Stimulated activated CD4-positive, alpha-beta T cell treated with anti-CD3 and anti-CD28 coated beads, Interleukin-1b, Interleukin-23, amount 100 ng/mL, for 24 hours (primary cell): ENCODE data around the gene MAP3K7CL.
"Not testable (repeated sequence)": the region's sequence is repeated elsewhere in the genome, so short reads cannot be mapped to it uniquely, and the experiment has no call there.

ENCODE experiments used
- DNase-seq, 4 experiments: peaks; one replicate each; pipeline ENCODE4 v3.0.0-alpha.2; 2020; ENCODE audit warnings: low read depth in 4 of 4, low spot score in 1 of 4

MAP3K7CL gene

GRCh38 chr21:29133241-29133640 lies 2.8 kb downstream of the MAP3K7CL start:
- DNase-seq = no peak

- no peak for DNase-seq
Observed at GRCh38 chr21:29133796-29134195, 3.4 kb downstream of the MAP3K7CL start.

DNA sequence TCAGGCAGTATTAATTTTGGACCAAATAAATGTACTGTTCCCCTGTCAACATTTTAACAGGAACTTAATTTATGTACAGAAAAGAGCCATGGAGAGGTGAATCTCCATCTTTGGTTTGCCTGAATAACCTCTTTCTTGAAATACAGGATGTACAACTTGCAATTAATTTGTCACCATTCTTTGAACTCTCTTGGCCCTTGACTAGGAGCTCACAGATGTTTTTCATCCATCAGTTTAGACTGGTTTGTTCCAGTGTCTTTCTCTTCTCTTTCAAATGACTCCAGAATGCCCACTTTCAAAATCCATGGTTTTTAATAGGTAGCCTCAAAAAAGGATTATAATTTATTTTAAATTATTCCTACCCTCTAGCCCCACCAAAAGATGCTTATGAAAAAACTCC lies 5.0 kb downstream of the MAP3K7CL start:
- DNase-seq = no peak

DNA sequence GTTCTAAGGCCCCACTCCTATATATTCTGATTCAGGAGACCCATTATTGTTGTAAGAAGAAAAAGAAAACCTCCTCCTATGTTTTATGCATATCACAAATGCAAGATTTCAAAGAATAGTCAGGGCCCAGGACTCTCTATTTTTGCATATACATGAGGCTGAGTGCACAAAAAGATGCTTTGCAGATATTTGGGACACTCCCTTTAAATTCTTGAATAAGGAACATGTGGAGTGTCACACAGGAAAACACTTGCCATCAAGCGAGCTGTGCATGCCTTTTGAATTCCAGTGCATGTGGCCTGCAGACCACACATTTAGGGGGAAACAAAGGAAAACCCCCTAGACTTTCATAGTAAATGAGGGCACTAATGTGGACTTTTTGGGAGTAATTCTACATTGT lies 5.6 kb downstream of the MAP3K7CL start:
- no peak for DNase-seq

GRCh38 chr21:29144736-29145353 lies 14.4 kb downstream of the MAP3K7CL start:
- DNase-seq = no peak

DNA sequence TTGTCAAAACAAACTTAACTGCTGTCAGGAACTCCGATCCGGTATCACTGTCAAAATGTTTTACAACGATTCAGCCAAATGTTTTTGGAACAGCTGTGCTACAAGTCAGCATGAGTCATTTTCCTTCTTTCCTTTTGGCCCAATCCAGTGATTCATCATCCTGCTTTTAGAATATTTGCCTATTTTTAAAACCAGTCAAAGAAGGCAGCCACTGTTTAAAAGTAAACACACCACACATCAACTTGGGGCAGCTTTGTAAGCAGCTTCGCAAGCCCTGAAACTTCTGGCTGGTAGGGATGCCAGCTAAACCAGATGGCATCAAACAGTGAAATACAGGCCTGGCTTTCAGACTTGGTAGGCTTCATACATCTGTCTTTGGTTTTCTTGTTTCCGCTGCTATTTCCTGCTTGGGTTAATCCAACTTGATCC lies 14.9 kb downstream of the MAP3K7CL start:
- no peak for DNase-seq

- no peak for DNase-seq
Observed at GRCh38 chr21:29145852-29146453, 15.5 kb downstream of the MAP3K7CL start.

GRCh38 chr21:29146726-29147125 lies 16.3 kb downstream of the MAP3K7CL start:
- DNase-seq = no peak

DNA sequence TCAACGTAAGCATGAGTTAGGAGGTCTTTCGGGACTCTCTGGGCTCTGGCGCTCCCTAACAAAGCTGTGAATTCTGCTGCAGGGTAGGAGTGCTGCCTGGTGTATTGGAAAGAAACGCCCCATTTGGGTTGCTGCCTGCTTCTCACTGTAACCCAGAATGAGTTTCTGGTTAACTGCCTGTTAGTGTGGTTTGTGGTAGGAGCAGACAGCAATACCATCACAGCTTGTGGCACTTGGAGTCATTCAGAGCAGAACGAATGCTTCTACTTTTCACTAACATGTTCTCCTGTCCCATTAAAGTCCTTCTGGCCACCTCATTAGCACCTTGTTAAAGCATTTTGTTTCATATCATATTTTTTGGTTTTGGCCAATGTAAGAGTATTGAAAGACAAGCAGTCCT lies 18.1 kb downstream of the MAP3K7CL start:
- DNase-seq = no peak

- no peak for DNase-seq
Observed at GRCh38 chr21:29149808-29150425, 19.5 kb downstream of the MAP3K7CL start.

DNA sequence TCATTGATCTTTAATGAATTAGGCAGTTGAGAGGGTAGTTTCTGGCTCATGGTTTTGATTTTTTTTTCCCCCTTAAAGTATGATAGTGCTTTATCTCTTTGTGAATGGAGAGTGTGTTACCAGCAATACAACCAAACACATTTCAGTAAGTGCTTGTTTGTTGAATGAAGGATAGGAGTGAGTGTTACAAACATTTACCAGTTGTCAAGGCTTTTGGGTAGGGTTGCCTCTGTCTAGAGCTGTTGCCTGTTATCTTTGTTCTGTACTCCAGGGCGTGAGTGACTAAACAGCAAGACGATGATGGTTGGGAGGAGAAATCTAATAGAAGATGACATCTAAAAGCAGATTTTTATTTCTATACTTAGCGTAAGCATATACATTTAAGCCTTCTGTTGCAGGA lies 21.5 kb downstream of the MAP3K7CL start:
- no peak for DNase-seq

DNA sequence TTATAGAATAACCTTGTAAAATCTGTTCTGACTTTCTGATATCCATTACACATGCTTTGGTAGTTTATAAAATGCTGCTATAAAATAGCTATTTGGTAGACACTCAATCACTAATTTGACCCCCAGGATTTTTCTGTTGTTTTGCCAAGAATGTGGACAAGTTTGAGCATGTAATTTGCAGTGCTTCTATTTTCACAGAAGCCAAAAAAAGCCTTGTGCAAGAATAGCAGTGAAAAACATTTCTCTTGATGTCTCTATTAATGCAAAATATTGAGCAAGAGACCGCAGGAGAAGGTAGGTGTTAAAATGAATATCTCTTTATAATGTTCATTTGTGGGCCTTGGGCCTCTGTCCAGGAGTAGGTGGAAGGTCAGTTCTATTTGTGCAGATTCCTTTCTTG lies 22.5 kb downstream of the MAP3K7CL start:
- DNase-seq = no peak

DNA sequence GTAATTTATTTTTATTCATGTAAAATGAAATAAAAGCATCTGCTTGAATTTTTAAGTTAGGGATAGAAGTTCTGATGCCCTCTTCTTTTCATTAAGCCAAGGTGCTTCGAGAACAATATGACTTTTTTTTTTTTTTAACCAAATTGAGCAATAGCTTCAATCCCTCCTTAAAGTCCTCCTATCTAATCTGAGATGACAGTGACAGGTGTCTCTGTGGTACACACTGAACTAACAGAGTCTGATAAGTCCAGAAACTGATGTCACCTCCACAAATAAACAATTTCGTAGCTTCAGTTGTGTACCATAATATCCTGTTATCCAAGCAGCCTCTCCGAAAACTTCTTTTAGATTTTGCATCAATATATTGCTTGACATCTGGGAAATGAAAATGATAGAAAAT lies 23.8 kb downstream of the MAP3K7CL start:
- no peak for DNase-seq

DNA sequence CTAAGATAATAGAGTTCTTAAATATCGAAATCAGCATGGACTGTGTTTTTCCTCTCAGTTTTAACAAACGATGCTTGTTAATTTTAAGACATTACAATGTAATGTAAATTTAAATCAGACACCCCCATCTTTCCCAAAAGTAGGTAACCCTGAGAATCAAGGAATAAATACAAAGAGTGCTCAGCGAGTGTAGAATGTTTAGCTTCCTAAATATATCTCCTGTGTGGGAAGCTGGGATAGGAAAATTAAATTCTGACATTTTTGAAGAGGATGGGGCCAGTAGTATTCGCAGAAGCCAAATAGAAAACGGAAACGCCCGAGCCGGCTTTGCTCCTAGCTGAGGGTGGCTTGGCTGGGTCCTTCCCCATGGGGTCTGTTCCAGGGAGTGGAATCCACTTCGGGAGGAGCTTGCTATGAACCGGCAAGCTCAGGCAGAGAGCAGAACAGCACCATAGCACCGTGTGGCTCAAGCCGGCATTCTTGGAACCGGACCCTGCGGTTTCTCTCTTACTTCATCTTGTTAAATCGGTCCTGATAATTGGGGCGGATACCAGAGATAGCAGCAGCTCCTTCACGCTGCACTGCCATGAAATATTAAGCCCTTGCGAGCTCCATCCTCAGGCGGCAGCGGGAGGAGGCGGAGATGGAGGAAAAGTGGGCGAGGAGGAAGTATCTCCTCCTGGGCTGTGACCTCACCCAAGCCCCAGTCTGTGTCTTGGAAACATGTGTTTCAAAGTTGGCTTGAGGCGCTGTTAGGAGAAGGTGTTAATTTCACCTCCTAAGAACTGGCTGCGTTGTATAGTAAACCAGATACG lies 24.9 kb downstream of the MAP3K7CL start:
- DNase-seq = no peak

DNA sequence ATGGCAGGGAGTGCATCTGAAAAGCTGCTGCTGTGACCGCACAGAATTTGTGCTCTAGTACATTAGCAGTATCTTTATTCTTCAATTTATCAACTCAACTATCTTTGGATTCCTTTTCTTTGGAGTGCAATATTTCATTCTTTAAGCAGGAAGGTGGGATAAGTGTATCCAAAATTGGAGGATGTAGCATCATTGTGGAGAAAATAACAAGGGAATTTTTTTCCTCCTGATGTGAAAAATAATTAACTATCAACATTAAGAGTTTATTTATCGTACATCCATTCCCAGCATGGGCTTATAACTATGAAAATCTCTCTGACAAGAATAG lies 25.5 kb downstream of the MAP3K7CL start:
- DNase-seq = no peak

DNA sequence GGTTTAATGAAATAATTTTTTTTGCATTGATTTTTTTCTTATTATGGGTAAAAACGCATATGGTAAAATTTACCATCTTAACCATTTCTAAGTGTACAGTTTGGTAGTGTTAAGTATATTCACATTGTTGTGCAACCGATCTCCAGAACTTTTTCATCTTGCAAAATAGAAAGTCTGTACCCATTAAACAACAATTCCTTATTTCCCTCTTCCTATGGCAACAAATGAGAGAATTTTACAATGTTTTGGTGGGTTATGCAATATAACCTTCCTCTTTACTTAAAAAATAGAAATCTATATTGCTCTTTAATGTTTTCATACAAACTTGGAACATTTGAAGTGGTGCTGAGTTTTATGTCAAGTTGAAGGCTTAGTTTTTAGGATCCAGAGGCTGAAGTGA lies 26.6 kb downstream of the MAP3K7CL start:
- no peak for DNase-seq

- no peak for DNase-seq
Observed at GRCh38 chr21:29159842-29160241, 29.4 kb downstream of the MAP3K7CL start.

DNA sequence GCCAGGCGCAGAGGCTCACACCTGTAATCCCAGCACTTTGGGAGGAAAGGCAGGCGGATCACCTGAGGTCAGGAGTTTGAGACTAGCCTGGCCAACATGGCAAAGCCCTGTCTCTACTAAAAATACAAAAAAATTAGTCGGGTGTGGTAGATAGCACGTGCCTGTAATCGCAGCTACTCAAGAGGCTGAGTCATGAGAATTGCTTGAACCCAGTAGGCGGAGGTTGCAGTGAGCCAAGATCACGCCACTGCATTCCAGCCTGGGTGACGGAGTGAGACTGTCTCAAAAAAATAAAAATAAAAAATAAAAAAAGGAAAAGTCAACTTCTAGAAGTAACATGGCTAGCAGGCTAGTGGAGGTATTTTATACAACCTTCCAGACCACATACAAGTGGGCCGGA lies 32.4 kb downstream of the MAP3K7CL start:
- not testable (repeated sequence) for DNase-seq

- no peak for DNase-seq
Observed at GRCh38 chr21:29163341-29164115, 33.1 kb downstream of the MAP3K7CL start.

DNA sequence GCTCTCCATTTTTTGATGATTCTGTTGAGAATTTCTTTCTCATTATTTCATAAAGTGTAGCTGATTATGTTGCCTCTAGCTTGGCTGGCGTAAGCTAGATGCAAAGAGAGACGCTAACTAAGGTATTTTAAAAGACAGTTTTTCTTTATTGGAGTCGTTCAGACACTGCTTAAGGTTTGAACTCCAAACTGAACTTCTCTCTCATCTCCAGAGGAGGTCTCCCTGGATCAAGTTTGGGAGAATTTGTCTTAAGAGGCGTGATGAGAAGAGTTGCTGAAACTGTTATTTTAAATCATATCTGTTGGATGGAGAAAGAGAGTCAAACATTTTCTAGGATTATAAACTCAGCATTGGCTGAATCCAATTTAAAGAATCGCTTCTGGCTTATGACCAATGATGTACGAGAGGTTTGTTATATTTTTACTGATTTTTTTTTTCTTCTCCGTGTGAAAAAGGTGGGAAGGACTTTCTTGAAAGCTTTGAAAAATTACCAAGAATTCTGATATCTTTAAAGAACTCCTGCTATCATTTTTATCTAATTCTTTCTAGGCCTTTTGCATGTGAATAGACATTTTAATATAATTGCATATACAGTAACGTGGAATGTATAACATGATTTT lies 34.0 kb downstream of the MAP3K7CL start:
- no peak for DNase-seq

DNA sequence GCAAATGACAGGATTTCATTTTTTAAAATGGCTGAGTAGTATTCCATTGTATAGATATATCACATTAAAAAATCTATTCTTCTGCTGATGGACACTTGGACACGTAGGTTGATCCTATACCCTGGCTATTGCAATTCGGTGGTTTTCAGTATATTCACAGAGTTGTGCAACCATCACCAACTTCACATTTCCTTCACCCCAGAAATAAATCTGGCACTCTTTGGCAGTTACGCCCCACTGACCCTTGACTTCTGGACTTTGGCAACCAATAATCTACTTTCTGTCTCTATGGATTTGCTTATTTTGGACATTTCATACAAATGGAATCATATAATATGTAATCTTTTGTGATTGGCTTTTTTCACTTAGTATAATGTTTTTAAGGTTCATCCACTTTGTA lies 35.9 kb downstream of the MAP3K7CL start:
- no peak for DNase-seq
